GM19043 (cell line): ENCODE measurements around the gene ZNF383.
"Not testable (repeated sequence)": the region's sequence is repeated elsewhere in the genome, so short reads cannot be mapped to it uniquely, and the experiment has no call there.

Experiments
- ATAC-seq: cut with Tn5 transposase; IDR thresholded peaks from one replicate; pipeline ENCODE4 v1.9.1; 2021; ENCODE audit warnings: low read depth; ENCODE audit not compliant: unreplicated experiment

ZNF383 gene

DNA sequence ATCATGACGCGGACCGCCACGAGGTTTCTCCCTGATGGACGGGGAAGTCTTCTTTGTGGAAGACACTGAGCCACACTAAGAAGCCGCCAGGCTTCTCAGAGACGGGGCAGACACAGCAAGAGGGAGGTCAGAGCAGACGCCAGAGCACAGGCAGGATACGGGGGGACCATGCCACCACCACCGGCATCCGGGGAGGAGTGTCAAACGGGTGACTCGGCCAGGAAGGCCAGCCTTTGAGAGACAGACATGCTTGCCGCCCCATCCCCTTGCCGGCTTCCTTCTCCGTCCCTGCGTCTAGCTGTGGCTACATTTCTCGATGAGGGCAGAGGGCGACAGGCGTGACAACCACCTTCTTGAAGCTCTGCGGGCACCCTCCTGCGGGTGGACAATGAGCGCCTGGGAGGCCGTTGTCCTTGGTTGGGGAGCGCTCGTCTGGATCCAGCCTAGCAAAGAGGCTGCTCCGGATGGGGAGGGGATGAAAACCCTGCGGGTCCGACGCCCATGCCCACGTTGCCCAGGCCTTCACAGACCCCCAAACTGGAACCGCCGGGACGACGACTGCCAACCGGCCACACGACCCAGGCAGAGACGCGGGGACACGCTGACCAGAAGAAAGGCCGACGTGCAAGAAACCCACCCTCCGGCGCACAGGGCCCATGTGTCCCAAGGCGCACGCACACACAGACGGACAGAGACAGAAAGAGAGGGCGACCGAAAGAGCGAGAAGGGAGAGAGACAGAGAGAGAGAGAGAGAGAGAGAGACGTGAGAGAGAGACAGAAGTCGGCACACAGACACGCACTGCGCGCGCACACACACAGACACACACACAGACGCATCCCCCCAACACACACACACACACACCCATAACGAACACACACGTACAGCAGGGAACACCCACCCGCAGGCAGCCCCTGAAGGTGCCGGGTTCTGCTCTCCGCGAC is 75.3 kb downstream of the ZNF383 start:
- ATAC-seq, result not testable (repeated sequence)

DNA sequence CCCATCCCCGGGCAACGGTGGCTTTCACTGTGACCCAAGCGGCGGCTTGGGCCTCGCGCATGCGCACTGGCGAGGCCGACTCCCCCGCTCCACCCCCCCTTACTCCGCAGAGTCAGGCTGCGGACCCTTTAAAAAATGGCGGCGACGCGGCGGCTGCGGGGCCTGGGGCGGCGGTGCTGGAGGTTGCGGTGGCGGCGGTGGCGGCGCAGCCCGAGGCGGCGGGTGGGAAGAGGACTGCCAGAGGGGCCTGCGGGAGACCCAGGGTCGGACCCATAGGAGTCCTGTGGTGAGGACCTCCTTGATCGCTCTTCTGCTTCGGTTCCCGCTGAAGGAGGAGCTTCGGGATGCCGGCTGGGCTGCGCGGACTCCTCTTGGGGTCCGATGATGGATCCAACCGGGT is 76.2 kb downstream of the ZNF383 start:
- not testable (repeated sequence) for ATAC-seq
